Measurements from ENCODE around the gene JMJD7.

Gene JMJD7

GRCh38 chr15:41847981-41848380, 20.1 kb downstream of the JMJD7 start:
- no peak for ATAC-seq

DNA sequence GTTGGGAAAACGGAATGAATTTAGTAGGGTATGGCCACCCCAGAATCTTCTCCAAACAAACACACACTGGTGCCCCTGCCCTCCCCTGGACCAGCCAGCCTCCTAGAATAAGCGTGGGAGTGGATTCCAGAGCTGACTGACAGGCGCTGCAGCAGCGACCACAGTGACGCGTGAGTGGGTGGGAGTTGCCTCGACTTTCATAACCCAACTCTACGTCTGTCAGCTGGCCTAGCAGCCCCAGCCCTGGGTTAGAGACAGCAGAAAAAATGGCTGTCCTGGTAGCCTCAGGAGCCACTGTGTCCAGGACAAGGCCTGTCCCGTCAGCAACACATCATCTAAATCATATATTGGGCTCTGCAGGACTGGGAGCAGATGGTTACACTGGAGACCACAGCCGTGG, 20.7 kb downstream of the JMJD7 start:
- ATAC-seq = peak; percentile 39 to 62

DNA sequence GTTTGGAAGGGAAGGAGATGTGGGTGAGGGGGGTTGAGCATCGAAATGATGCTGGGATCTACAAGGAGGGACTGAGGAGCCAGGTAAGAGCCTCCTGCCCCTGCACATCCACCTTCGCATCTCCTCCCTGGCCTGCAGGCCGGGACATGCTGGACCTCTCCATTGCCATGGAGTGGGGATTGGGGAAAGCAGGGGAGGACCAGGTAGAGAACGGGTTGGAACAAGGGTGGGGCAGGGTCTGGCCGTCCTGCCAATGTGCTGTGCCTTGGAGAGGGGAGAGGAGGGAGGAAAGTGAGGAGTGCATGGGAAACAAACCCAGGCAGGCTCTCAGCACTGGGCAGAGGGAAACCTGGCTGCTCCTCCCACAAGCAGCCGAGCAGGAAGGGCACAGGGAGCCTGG, 21.3 kb downstream of the JMJD7 start:
- ATAC-seq = no peak

DNA sequence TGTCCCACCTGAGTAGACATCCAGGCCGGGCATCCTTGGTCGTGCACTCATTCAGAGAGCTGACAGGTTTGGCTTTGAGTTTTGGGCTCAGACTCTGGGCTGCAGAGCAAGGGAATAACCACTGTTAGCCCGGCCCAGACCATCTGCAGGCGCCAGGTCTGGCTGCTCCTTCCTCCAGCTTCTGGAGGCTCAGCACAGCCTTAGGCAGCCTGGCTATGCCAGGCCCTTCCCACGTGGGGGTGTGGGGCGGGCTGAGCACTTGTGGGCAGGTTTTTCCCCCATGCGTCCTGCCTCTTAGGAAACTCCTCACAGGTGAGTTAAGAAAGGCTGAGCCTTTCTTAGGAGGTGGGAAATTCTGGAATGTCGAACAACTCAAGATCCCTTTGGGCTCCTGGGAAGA, 22.0 kb downstream of the JMJD7 start:
- ATAC-seq = no peak

GRCh38 chr15:41850482-41851166, 22.7 kb downstream of the JMJD7 start:
- no peak for ATAC-seq

- ATAC-seq = no peak
These were observed 23.3 kb downstream of the JMJD7 start for GRCh38 chr15:41851167-41851523.

DNA sequence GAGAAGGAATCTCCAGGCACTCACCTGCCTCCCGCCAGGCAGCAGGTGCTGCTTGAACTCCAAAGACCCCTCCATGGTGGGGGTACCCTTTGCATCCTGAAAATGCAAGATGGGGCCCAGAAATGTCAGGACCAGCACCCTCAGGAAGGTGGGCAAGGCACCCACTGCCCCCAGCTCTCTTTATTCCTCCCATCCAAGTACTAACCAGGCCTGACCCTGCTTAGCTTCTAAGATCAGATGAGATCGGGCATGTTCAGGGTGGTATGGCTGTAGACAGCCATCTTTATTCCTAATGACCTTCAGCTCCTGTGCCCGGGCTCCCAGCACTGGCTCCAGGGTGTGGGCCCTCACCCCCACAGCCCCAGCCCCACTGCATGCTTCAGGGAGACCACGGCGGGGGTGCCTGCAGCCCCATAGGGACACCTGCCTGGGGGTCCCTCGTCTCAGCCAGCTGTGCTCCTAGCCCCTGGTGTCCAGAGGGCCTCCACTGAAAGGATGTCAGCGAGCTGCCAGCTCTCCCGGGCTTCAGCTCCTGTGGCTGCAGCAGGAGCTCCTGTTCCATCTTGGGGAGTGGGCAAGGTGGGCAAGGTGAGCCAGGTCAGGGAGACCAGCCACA, 24.0 kb downstream of the JMJD7 start:
- ATAC-seq = no peak

DNA sequence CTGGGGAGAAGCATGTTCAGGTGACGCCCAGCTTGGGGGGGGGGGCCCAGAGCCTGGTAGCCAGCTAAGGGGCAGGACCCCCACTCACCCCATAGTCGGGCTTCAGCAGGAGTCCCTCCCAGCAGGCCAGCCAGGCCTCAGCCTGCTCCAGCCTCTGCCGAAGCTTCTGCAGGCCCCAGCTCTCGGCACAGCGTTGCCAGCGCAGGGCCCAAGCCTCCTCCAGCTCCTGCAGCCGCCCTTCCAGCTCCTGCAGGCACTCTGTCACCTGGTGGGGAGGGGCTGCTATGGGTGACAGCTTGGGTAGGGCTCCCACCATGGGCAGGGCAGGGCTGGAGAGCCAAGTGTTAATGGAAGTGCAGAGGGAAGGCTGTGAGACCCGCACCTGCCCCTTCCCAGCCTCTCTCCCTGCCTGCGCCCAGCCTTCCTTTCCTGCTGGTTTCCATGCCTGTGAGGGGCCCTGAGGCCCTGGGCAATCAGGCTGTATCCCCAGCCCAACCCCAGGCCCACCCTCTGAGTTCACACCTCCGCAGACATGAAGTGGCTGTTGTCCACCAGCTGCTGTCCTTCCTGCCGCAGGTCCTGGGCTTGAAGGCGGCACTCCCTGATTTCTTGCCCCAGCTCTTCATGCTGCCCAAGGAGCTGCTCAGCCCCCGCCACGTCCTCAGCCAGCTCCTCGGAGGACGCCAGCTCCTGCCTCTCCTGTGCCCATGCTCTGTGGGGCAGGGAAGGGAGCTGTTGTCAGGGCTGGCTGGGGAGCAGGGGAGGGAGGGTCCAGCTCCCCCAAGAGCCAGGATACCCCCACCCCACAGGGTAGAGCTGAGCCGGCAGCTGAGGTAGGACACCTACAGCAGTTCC, 25.1 kb downstream of the JMJD7 start:
- ATAC-seq = no peak

GRCh38 chr15:41853831-41854230, 25.9 kb downstream of the JMJD7 start:
- ATAC-seq = no peak

- no peak for ATAC-seq
These were observed 26.6 kb downstream of the JMJD7 start for GRCh38 chr15:41854443-41854842.

DNA sequence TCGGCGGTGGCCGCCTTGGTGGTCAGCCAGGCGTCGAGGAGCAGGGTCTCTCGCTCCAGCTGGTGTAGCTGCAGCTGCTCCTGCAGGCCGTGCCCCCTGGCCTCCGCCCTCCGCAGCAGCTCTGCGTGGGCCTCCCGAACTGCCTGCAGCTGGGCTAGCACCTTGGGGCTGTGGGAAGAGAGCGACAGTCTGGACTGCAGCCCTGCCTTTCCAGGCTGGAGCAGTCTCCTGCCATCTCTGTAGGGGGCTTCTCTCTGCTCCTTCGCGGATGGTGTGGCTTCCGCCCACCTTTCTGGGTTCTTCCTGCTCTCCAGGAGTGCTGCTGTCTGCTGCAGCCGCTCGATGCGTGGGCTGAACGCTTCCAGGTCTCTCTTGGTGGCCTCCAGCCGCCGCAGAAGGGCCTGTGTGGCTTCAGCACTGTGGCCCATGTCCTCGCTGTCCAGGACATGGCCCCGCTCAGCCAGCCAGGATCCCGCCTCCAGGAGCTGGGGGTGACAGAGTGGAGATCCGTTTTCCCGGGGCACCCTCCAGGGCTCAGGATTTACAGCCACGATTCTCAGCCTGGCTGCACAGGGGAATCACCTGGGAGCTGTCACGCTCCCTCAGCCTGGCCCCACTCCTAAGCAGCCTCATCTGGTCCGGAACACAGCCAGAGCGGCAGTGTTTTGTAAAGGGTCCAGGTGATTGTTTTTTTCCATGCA, 27.5 kb downstream of the JMJD7 start:
- ATAC-seq = no peak

DNA sequence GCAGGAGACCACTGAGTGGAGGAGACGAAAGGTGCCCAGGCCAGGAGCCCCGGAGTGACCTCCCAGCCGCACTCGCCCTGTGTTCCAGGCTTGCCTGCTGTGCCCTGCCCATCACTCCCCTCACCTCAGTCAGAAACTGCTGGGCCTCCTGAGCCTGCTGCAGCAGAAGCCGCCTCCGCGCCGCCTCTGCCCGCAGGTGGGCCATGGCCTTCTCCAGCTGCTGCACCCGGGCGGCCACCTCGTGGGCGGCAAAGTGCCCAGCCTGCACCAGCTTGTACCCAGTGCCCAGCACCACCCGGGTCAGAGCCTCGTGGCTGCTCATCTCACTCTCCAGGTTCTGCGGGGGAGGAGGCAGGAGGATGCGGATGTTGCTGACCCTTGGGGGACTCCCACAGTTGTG, 28.4 kb downstream of the JMJD7 start:
- no peak for ATAC-seq

DNA sequence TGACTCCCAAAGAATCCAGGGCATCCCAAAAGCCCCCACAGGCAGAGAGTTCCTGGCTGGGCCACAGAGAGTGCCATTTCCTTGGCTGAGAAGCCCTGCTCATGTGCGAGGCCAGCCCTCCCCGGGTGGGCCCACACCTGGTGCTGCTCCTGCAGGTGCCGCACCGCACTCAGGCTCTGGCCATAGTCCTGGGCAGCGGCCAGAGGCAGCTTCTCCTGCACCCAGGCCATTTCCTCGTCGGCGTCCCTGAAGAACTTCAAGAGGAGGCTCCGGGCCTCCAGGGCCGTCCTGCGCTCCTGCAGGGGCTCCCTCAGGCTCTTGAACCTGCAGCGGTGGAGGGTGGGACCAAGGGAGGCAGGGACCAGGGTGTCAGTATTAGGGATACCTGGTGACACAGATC, 28.8 kb downstream of the JMJD7 start:
- ATAC-seq = no peak

DNA sequence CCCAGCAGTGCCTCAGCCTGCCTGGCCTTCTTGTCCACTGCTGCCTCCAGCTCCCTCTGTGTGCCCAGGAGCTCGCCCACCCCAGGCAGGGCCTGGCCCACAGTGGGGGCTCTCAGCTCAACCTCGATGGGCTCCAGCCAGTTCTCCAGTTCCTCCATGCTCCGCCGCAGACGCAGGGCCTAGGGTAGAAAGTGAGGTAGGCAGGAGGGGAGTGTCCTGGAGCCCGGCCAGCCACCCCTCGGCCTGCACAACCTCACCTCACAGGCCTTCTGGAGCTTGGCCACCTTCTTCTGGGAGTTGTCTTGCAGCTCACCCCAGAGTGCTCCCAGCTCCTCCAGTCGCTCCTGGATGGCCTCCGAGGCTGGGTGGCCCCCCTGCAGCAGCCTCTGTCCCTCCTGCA, 29.4 kb downstream of the JMJD7 start:
- ATAC-seq = no peak

- no peak for ATAC-seq
These were observed 30.9 kb downstream of the JMJD7 start for GRCh38 chr15:41858756-41859155.

- no peak for ATAC-seq
These were observed 32.3 kb downstream of the JMJD7 start for GRCh38 chr15:41860049-41860828.

GRCh38 chr15:41861736-41862356, 34.0 kb downstream of the JMJD7 start:
- ATAC-seq = no peak

DNA sequence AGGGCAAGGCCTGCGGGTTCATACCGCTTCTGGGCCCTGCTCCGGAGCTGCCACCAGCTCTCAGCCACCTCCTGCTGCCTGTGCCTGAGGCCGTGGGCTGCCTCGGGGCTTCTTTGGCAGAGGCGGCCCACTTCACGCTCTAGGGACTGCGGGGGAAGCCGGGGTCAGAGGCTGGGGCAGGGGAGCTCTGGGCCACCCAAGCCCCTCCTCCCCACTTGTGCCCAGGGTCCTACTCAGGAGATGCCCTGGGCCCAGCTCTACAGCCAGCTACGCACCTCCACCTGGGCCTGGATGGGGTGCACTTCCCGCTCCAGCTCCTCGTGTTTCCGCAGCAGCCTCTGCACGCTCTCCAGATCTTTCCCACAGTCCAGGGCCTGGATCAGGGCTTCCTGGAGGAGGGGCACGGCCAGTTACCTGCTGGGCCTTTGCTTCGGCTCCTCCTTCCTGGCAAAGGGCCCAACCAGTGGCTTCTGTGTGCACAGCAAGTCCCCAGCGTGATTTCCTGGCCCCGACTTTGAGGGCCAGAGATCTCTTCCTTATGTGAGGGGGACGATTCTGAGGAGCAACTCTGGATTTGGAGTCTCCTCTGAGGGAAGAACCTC, 34.7 kb downstream of the JMJD7 start:
- no peak for ATAC-seq

DNA sequence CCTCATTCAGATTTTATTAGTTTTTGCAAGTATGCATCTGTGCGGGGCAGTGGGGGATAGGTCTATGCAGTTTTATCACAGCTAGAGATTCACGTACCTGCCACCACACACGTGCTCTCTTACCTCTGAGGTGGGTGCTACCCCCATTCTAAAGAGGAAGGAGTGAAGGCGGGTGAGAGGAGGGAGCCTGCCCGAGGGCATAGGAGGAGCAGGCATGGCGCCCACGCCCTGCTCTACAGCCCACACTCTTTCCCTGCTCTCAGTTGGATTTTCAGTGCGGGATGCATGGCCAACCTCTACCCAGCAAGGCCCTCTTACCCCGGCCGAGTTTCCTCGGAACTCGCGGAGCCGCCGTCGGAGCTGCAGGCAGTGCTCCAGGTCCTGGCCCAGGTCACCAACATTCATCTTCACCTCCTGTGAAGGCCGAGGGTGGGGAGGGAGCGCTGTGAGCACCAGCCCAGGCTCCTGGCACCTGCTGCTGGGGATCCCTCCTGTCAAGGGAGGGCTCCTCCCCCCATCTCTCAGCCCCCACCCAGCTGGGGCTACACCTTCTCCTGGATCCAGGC, 37.7 kb downstream of the JMJD7 start:
- ATAC-seq = no peak

- no peak for ATAC-seq
These were observed 38.4 kb downstream of the JMJD7 start for GRCh38 chr15:41866263-41866703.

All from activated CD4-positive, CD25-positive, alpha-beta regulatory T cell treated with anti-CD3 and anti-CD28 coated beads, Interleukin-2, amount 50 U/mL, for 24 hours (primary cell).